HG03432 (cell line): ENCODE results near the gene ASPRV1.

Experiments used
- ATAC-seq: cut with Tn5 transposase; IDR thresholded peaks from one replicate; pipeline ENCODE4 v1.9.1; 2021; ENCODE audit warnings: mild to moderate bottlenecking, moderate library complexity; ENCODE audit not compliant: unreplicated experiment

ASPRV1 gene

GRCh38 chr2:69989009-69989408 is 27.6 kb upstream of the ASPRV1 start:
- ATAC-seq = no peak

- ATAC-seq = no peak
Observed at GRCh38 chr2:69988086-69988635, 26.7 kb upstream of the ASPRV1 start.

GRCh38 chr2:69986691-69987090 is 25.3 kb upstream of the ASPRV1 start:
- ATAC-seq = no peak

- ATAC-seq = no peak
Observed at GRCh38 chr2:69985688-69986087, 24.3 kb upstream of the ASPRV1 start.

- no peak for ATAC-seq
Observed at GRCh38 chr2:69985216-69985615, 23.8 kb upstream of the ASPRV1 start.

- ATAC-seq = no peak
Observed at GRCh38 chr2:69983392-69983966, 22.0 kb upstream of the ASPRV1 start.

GRCh38 chr2:69979902-69980807 is 18.7 kb upstream of the ASPRV1 start:
- no peak for ATAC-seq

GRCh38 chr2:69977906-69978482 is 16.6 kb upstream of the ASPRV1 start:
- no peak for ATAC-seq

- no peak for ATAC-seq
Observed at GRCh38 chr2:69977186-69977585, 15.8 kb upstream of the ASPRV1 start.

- no peak for ATAC-seq
Observed at GRCh38 chr2:69975853-69976462, 14.5 kb upstream of the ASPRV1 start.

- ATAC-seq = no peak
Observed at GRCh38 chr2:69975136-69975852, 13.9 kb upstream of the ASPRV1 start.

- no peak for ATAC-seq
Observed at GRCh38 chr2:69973335-69973735, 11.9 kb upstream of the ASPRV1 start.

- no peak for ATAC-seq
Observed at GRCh38 chr2:69972822-69973221, 11.4 kb upstream of the ASPRV1 start.

GRCh38 chr2:69969991-69970390 is 8.6 kb upstream of the ASPRV1 start:
- ATAC-seq = no peak

GRCh38 chr2:69969126-69969983 is 7.9 kb upstream of the ASPRV1 start:
- no peak for ATAC-seq

- ATAC-seq = no peak
Observed at GRCh38 chr2:69968609-69969008, 7.2 kb upstream of the ASPRV1 start.

- ATAC-seq = no peak
Observed at GRCh38 chr2:69966496-69966895, 5.1 kb upstream of the ASPRV1 start.

- ATAC-seq = no peak
Observed at GRCh38 chr2:69965756-69966445, 4.5 kb upstream of the ASPRV1 start.

- no peak for ATAC-seq
Observed at GRCh38 chr2:69964353-69964841, 3.0 kb upstream of the ASPRV1 start.
